SK-N-MC (cell line): ENCODE data around the gene SCN9A.

Source experiments
- EZH2 ChIP-seq: fragments of 200-600 bp; sonication (generic); IDR thresholded peaks from one replicate; pipeline ENCODE4 v1.6.1; 2017; ENCODE audit warnings: antibody characterized with exemption
- FOXP2 ChIP-seq: optimal IDR thresholded peaks from 2 replicates; pipeline ENCODE3; 2011; ENCODE audit warnings: mild to moderate bottlenecking, moderate library complexity; ENCODE audit not compliant: insufficient read depth; ENCODE audit errors: extremely low read length, control extremely low read depth
- POLR2AphosphoS5 ChIP-seq: IDR thresholded peaks from 2 replicates; pipeline ENCODE4 v1.6.1; 2012; ENCODE audit warnings: mild to moderate bottlenecking, low read depth, low read length, borderline replicate concordance

DNA sequence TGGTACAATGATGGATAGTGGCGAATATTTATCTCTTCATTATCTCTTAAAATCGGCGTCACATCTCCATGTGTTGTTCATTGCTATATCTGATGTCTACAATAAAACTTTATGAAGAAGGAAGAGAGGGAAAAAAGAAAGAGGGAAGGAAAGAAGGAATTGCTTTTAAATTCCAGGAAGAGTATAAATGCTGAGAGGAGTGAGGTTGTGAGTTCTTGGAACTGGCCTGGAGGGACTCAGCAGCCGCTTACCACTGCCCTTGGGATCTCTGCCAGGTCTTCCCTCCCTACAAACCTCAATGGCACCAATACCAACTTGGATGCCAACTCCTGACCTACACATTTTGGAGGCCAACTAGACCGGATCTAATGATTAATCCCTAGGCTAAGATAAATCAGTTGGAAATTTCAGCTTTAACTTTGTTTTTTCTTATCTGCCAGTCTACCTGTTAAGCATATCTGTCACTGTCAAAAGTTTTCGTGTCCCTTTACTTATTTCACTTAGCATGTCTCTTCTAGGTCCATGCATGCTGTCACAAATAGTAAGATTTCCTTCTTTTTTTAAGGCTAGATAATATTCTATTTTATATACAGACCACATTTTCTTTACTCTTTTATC is 9.8 kb downstream of the SCN9A start:
- TF ChIP-seq POLR2AphosphoS5: no peak
- TF ChIP-seq EZH2: no peak
- no peak for TF ChIP-seq FOXP2
